HEK293 (cell line): ENCODE results near the gene SLC12A8.

ENCODE experiments used
- ZBTB21 ChIP-seq: fragments of 450-650 bp; formaldehyde crosslinking; IDR thresholded peaks from 2 replicates; pipeline ENCODE4 v1.5.1; 2017; ENCODE audit warnings: missing biosample characterization, missing genetic modification characterization
- ZFP37 ChIP-seq: fragments of 450-650 bp; formaldehyde crosslinking; IDR thresholded peaks from 2 replicates; pipeline ENCODE4 v1.5.1; 2016; ENCODE audit warnings: missing biosample characterization, missing genetic modification characterization
- ZSCAN30 ChIP-seq: fragments of 450-650 bp; IDR thresholded peaks from 2 replicates; pipeline ENCODE4 v1.5.1; 2018; ENCODE audit warnings: missing biosample characterization, mild to moderate bottlenecking, missing genetic modification characterization, moderate library complexity
- TF ChIP-seq, protein P1 (sequence below): fragments of 450-650 bp; formaldehyde crosslinking; IDR thresholded peaks from 2 replicates; pipeline ENCODE4 v1.5.1; 2016; ENCODE audit warnings: missing biosample characterization, missing genetic modification characterization, borderline replicate concordance

DNA sequence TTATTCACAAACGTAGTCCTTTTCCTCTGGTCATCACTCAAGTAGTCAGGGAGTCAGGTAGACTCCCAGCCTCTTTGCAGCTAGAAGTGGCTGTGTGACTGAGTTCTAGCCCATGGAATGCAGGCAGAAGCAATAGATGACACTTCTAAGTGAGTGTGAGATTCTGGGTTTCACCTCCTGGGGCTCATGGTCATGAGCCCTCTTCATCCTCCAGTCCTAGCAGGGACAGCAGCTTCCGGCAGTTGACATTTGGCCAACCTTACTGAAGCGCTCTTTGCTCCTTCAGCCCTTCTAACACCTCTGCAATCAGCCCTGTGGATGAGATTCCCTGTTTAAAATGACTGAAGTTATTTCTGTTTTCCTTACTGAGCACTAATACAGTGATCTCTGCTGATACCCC lies 21.8 kb downstream of the SLC12A8 start:
- TF ChIP-seq, protein P1, sequence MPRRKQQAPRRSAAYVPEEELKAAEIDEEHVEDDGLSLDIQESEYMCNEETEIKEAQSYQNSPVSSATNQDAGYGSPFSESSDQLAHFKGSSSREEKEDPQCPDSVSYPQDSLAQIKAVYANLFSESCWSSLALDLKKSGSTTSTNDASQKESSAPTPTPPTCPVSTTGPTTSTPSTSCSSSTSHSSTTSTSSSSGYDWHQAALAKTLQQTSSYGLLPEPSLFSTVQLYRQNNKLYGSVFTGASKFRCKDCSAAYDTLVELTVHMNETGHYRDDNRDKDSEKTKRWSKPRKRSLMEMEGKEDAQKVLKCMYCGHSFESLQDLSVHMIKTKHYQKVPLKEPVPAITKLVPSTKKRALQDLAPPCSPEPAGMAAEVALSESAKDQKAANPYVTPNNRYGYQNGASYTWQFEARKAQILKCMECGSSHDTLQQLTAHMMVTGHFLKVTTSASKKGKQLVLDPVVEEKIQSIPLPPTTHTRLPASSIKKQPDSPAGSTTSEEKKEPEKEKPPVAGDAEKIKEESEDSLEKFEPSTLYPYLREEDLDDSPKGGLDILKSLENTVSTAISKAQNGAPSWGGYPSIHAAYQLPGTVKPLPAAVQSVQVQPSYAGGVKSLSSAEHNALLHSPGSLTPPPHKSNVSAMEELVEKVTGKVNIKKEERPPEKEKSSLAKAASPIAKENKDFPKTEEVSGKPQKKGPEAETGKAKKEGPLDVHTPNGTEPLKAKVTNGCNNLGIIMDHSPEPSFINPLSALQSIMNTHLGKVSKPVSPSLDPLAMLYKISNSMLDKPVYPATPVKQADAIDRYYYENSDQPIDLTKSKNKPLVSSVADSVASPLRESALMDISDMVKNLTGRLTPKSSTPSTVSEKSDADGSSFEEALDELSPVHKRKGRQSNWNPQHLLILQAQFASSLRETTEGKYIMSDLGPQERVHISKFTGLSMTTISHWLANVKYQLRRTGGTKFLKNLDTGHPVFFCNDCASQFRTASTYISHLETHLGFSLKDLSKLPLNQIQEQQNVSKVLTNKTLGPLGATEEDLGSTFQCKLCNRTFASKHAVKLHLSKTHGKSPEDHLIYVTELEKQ (tag by site-specific recombination): no peak
- no peak for TF ChIP-seq ZSCAN30 (tag by site-specific recombination)
- TF ChIP-seq ZBTB21 (tag by site-specific recombination): no peak
- no peak for TF ChIP-seq ZFP37 (tag by site-specific recombination)
